ENCODE measurements around the gene SLC6A8. TPM values are rescaled to one million over a fixed set of nuclear protein-coding genes. Genes with fewer than 3 reads are reported as not detected.
A peak's percentile ranks its signal among the peaks of the same experiment; 100 is the strongest.

Gene SLC6A8
- total and polyA plus RNA-seq, 2 donors from 2014 or later = 79.7 to 110 TPM

DNA sequence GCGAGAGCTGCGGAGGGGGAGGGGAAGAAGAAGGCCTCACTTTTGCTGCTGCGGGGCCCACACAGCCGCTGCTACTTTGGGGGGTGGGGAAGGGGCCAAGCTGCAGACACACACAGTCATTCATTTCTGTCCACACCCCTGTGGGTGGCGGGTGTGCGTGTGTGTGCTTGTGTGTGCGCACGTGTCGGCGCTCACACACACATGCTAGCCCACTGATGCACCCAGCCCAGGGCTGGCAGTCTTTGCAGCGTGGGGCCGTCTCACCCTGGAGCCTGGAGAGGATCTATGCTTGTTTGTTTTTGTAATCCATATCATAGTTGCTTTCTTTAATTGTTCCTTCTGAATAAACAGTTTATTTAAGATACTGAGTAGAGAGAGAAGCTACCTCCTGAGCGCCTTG, 36.8 kb upstream of the SLC6A8 start:
- intact Hi-C loops (cut with DNase I) = no loop called here
- Histone ChIP-seq H3K4me3 (ENCODE audit: low read length in 3 of 3) (no peak overlapping the region), H3K4me1 (ENCODE audit: control insufficient read depth in 2 of 3, insufficient read depth in 2 of 3, low read depth in 1 of 3, low read length in 3 of 3) (peaks cover 0 to 2% (median 0%) of the 10 kb centered on the region in 3 donors), H3K27ac (ENCODE audit: low read depth in 2 of 2, low read length in 2 of 2) (no peak overlapping the region), H3K9me3 (ENCODE audit: control insufficient read depth in 2 of 3, insufficient read depth in 1 of 3, low read length in 3 of 3) (no peaks in the 10 kb centered on the region), H3K27me3 (ENCODE audit: control insufficient read depth, insufficient read depth, low read length) (no peaks in the 10 kb centered on the region), H3K9ac (ENCODE audit: low read length in 3 of 3) (no peak overlapping the region), H3K36me3 (ENCODE audit: control insufficient read depth in 2 of 3, insufficient read depth in 3 of 3, low read length in 3 of 3) (no peaks in the 10 kb centered on the region)
- TF ChIP-seq CTCF (IDR thresholded peaks at IDR 0.05; ENCODE audit: borderline replicate concordance, extremely low read depth, insufficient read depth) = no peak
- DNase-seq (peak in 1 of 5 donors; percentile 37), FAIRE-seq (no peak)

DNA sequence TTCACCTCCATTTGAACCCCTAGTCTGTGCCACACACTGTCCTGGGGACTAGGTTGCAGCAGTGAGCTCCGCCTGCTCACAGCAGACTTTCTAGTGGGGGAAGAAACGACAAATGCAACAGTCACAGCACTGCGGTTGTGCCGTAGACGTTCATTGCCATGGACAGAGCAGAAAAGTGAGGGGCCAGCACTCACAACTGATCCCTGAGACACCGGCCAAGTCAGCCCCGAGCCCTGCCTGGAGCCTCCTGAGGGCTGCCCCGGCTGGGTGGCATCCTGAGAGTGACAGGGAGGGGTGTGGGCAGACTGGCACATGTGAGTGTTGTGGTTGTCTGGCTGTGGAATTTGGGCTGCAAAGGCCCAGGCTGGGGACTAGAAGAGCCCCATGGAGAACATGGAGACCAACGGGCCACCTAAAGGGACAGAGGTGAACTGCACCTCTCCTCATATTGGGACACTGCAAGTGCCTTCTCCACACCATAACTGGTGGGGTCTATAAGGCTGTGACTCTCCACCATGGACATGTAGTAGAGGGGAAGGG, 36.1 kb upstream of the SLC6A8 start:
- no peaks in the 10 kb centered on the region for H3K9me3 ChIP-seq (ENCODE audit: control insufficient read depth in 2 of 3, insufficient read depth in 1 of 3, low read length in 3 of 3)
- H3K9ac ChIP-seq (ENCODE audit: low read length in 3 of 3) = no peak overlapping the region
- no peak for TF ChIP-seq CTCF (IDR thresholded peaks at IDR 0.05; ENCODE audit: borderline replicate concordance, extremely low read depth, insufficient read depth)
- H3K4me1 ChIP-seq (ENCODE audit: control insufficient read depth in 2 of 3, insufficient read depth in 2 of 3, low read depth in 1 of 3, low read length in 3 of 3) = peaks cover 0 to under 1% (median 0%) of the 10 kb centered on the region in 3 donors
- intact Hi-C loops (cut with DNase I) = no loop called here
- no peak overlapping the region for H3K27ac ChIP-seq (ENCODE audit: low read depth in 2 of 2, low read length in 2 of 2)
- FAIRE-seq = no peak
- H3K4me3 ChIP-seq (ENCODE audit: low read length in 3 of 3) = no peak overlapping the region
- no peaks in the 10 kb centered on the region for H3K27me3 ChIP-seq (ENCODE audit: control insufficient read depth, insufficient read depth, low read length)
- DNase-seq = peak in 3 of 5 donors; percentile 8 to 56 (median 20)
- H3K36me3 ChIP-seq (ENCODE audit: control insufficient read depth in 2 of 3, insufficient read depth in 3 of 3, low read length in 3 of 3) = no peaks in the 10 kb centered on the region

DNA sequence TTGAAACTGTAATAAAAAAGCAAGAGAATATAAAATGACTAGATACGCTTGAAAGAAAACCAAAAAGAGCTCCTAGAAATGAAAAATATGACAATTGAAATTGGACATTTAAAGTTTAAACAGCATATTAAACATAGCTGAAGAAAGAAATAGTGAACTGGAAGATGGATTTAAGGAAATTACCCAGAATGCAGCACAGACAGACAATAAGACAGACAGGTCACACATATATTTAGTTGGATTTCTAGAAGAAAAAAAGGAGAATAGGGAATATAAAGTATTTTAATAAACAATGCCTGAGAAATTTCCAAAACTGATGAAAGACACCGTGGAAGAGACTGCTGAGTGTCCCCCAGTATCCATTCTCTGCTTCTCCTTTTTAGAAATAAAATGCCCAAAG, 34.2 kb upstream of the SLC6A8 start:
- no peak overlapping the region for H3K4me3 ChIP-seq (ENCODE audit: low read length in 3 of 3)
- no peak for TF ChIP-seq CTCF (IDR thresholded peaks at IDR 0.05; ENCODE audit: borderline replicate concordance, extremely low read depth, insufficient read depth)
- intact Hi-C loops (cut with DNase I) = no loop called here
- H3K9ac ChIP-seq (ENCODE audit: low read length in 3 of 3) = no peak overlapping the region
- FAIRE-seq (no peak), DNase-seq (no peak)
- H3K4me1 ChIP-seq (ENCODE audit: control insufficient read depth in 2 of 3, insufficient read depth in 2 of 3, low read depth in 1 of 3, low read length in 3 of 3) = no peaks in the 10 kb centered on the region
- H3K36me3 ChIP-seq (ENCODE audit: control insufficient read depth in 2 of 3, insufficient read depth in 3 of 3, low read length in 3 of 3) = no peaks in the 10 kb centered on the region
- H3K9me3 ChIP-seq (ENCODE audit: control insufficient read depth in 2 of 3, insufficient read depth in 1 of 3, low read length in 3 of 3) = no peaks in the 10 kb centered on the region
- no peaks in the 10 kb centered on the region for H3K27me3 ChIP-seq (ENCODE audit: control insufficient read depth, insufficient read depth, low read length)
- H3K27ac ChIP-seq (ENCODE audit: low read depth in 2 of 2, low read length in 2 of 2) = no peak overlapping the region

- H3K27ac ChIP-seq (ENCODE audit: low read depth in 2 of 2, low read length in 2 of 2) = no peak overlapping the region
- H3K27me3 ChIP-seq (ENCODE audit: control insufficient read depth, insufficient read depth, low read length) = no peaks in the 10 kb centered on the region
- intact Hi-C loops (cut with DNase I) = no loop called here
- no peak for TF ChIP-seq CTCF (IDR thresholded peaks at IDR 0.05; ENCODE audit: borderline replicate concordance, extremely low read depth, insufficient read depth)
- no peak overlapping the region for H3K9ac ChIP-seq (ENCODE audit: low read length in 3 of 3)
- H3K4me1 ChIP-seq (ENCODE audit: control insufficient read depth in 2 of 3, insufficient read depth in 2 of 3, low read depth in 1 of 3, low read length in 3 of 3) = no peaks in the 10 kb centered on the region
- H3K9me3 ChIP-seq (ENCODE audit: control insufficient read depth in 2 of 3, insufficient read depth in 1 of 3, low read length in 3 of 3) = no peaks in the 10 kb centered on the region
- no peak overlapping the region for H3K4me3 ChIP-seq (ENCODE audit: low read length in 3 of 3)
- no peak for FAIRE-seq
- no peaks in the 10 kb centered on the region for H3K36me3 ChIP-seq (ENCODE audit: control insufficient read depth in 2 of 3, insufficient read depth in 3 of 3, low read length in 3 of 3)
- DNase-seq = peak in 1 of 5 donors; percentile 18
Observed at GRCh38 chrX:153657161-153657560, 30.6 kb upstream of the SLC6A8 start.

All from kidney (tissue), 14 donors.